ENCODE data around the gene MROH7.

GRCh38 chr1:54649921-54650320 is 8.3 kb downstream of the MROH7 start:
- no peak for TF ChIP-seq CTCF (IDR thresholded peaks at IDR 0.05)
- no peak for TF ChIP-seq POLR2A (IDR thresholded peaks at IDR 0.05)
